Measurements from ENCODE around the gene PRAC2. TPM values are rescaled to one million over a fixed set of nuclear protein-coding genes. Genes with fewer than 3 reads are reported as not detected.

The PRAC2 gene
- total RNA-seq, 1 experiment from 2014 or later, result not detected

GRCh38 chr17:48734333-48735061 lies 11.5 kb downstream of the PRAC2 start:
- peaks cover 5% of the 10 kb centered on the region for H3K36me3 Mint-ChIP-seq (ENCODE audit: insufficient read depth, unreplicated experiment)
- ChIA-PET POLR2A (no interaction called here), CTCF (interaction anchor here (0.5 to 1.2 kb wide), 8 partner anchors 9 to 1096 kb away, joined by 3 to 9 read pairs (median 4); no protein-coding TSS in a partner anchor)
- no peaks in the 10 kb centered on the region for H3K9me3 Mint-ChIP-seq (ENCODE audit: unreplicated experiment)
- no peaks in the 10 kb centered on the region for H3K4me1 Mint-ChIP-seq (ENCODE audit: insufficient read depth, unreplicated experiment)
- TF ChIP-seq CTCF (IDR thresholded peaks at IDR 0.05; ENCODE audit: unreplicated experiment), result no peak
- H3K4me3 Mint-ChIP-seq (ENCODE audit: unreplicated experiment), result no peak overlapping the region
- peaks cover 100% of the 10 kb centered on the region for H3K27me3 Mint-ChIP-seq (ENCODE audit: insufficient read depth, unreplicated experiment)
- intact Hi-C loops (cut with micrococcal nuclease), result no loop called here
- no TSS peak for BruUV-seq (replicated peaks)
- DNase-seq (ENCODE audit: unreplicated experiment), result no peak
- no peak overlapping the region for H3K27ac Mint-ChIP-seq (ENCODE audit: low read depth, unreplicated experiment)

- Mint-ChIP-seq H3K27me3 (ENCODE audit: insufficient read depth, unreplicated experiment) (peaks cover 100% of the 10 kb centered on the region), H3K36me3 (ENCODE audit: insufficient read depth, unreplicated experiment) (peaks cover 5% of the 10 kb centered on the region), H3K27ac (ENCODE audit: low read depth, unreplicated experiment) (no peak overlapping the region), H3K9me3 (ENCODE audit: unreplicated experiment) (no peaks in the 10 kb centered on the region), H3K4me1 (ENCODE audit: insufficient read depth, unreplicated experiment) (no peaks in the 10 kb centered on the region), H3K4me3 (ENCODE audit: unreplicated experiment) (no peak overlapping the region)
- no TSS peak for BruUV-seq (replicated peaks)
- DNase-seq (ENCODE audit: unreplicated experiment), result no peak
- ChIA-PET CTCF (interaction anchor here (0.6 to 1.2 kb wide), 4 partner anchors 24 to 1095 kb away, joined by 3 to 7 read pairs (median 3); no protein-coding TSS in a partner anchor), POLR2A (no interaction called here)
- intact Hi-C loops (cut with micrococcal nuclease), result no loop called here
- no peak for TF ChIP-seq CTCF (IDR thresholded peaks at IDR 0.05; ENCODE audit: unreplicated experiment)
These were observed 12.0 kb downstream of the PRAC2 start for GRCh38 chr17:48735062-48735351.

GRCh38 chr17:48737330-48738043 lies 14.5 kb downstream of the PRAC2 start:
- TF ChIP-seq CTCF (IDR thresholded peaks at IDR 0.05; ENCODE audit: unreplicated experiment), result no peak
- intact Hi-C loops (cut with micrococcal nuclease), result no loop called here
- DNase-seq (ENCODE audit: unreplicated experiment), result no peak
- no peak overlapping the region for H3K27ac Mint-ChIP-seq (ENCODE audit: low read depth, unreplicated experiment)
- peaks cover 5% of the 10 kb centered on the region for H3K36me3 Mint-ChIP-seq (ENCODE audit: insufficient read depth, unreplicated experiment)
- POLR2A ChIA-PET, result no interaction called here
- no peaks in the 10 kb centered on the region for H3K9me3 Mint-ChIP-seq (ENCODE audit: unreplicated experiment)
- no peak overlapping the region for H3K4me3 Mint-ChIP-seq (ENCODE audit: unreplicated experiment)
- BruUV-seq (replicated peaks), result no TSS peak
- no peaks in the 10 kb centered on the region for H3K4me1 Mint-ChIP-seq (ENCODE audit: insufficient read depth, unreplicated experiment)
- CTCF ChIA-PET, result interaction anchor here (0.6 to 2.0 kb wide), 3 partner anchors 13 to 234 kb away, joined by 3 to 10 read pairs (median 3); no protein-coding TSS in a partner anchor
- peaks cover 100% of the 10 kb centered on the region for H3K27me3 Mint-ChIP-seq (ENCODE audit: insufficient read depth, unreplicated experiment)

- Mint-ChIP-seq H3K27ac (ENCODE audit: low read depth, unreplicated experiment) (no peak overlapping the region), H3K9me3 (ENCODE audit: unreplicated experiment) (no peaks in the 10 kb centered on the region), H3K4me1 (ENCODE audit: insufficient read depth, unreplicated experiment) (no peaks in the 10 kb centered on the region), H3K27me3 (ENCODE audit: insufficient read depth, unreplicated experiment) (peaks cover 100% of the 10 kb centered on the region), H3K36me3 (ENCODE audit: insufficient read depth, unreplicated experiment) (peaks cover 5% of the 10 kb centered on the region), H3K4me3 (ENCODE audit: unreplicated experiment) (no peak overlapping the region)
- intact Hi-C loops (cut with micrococcal nuclease), result no loop called here
- BruUV-seq (replicated peaks), result no TSS peak
- ChIA-PET POLR2A (no interaction called here), CTCF (interaction anchor here (0.5 to 2.0 kb wide), 2 partner anchors 10 to 14 kb away, joined by 3 to 10 read pairs; partner anchors contain the start of gene HOXB13)
- no peak for DNase-seq (ENCODE audit: unreplicated experiment)
- no peak for TF ChIP-seq CTCF (IDR thresholded peaks at IDR 0.05; ENCODE audit: unreplicated experiment)
These were observed 15.4 kb downstream of the PRAC2 start for GRCh38 chr17:48738424-48738802.
